ENCODE data around the gene MIER1. TPM values are rescaled to one million over a fixed set of nuclear protein-coding genes. Genes with fewer than 3 reads are reported as not detected.

Gene MIER1
- total RNA-seq, 2 donors from 2014 or later, result 43.1 to 76.8 TPM

- TF ChIP-seq CTCF (IDR thresholded peaks at IDR 0.05), result no peak
- no peak for DNase-seq
- Histone ChIP-seq H3K4me1 (no peaks in the 10 kb centered on the region), H3K27ac (no peak overlapping the region), H3K27me3 (no peaks in the 10 kb centered on the region), H3K9me3 (no peaks in the 10 kb centered on the region), H3K4me3 (no peak overlapping the region), H3K9ac (ENCODE audit: low read depth in 2 of 2, low read length in 2 of 2) (no peak overlapping the region), H3K36me3 (no peaks in the 10 kb centered on the region)
- intact Hi-C loops (cut with DNase I), result no loop called here
Measured at GRCh38 chr1:67013573-67013972, 88.8 kb downstream of the MIER1 start.

- H3K9me3 ChIP-seq, result no peaks in the 10 kb centered on the region
- no peak for DNase-seq
- H3K36me3 ChIP-seq, result no peaks in the 10 kb centered on the region
- no peak overlapping the region for H3K9ac ChIP-seq (ENCODE audit: low read depth in 2 of 2, low read length in 2 of 2)
- intact Hi-C loops (cut with DNase I), result no loop called here
- H3K27ac ChIP-seq, result no peak overlapping the region
- no peaks in the 10 kb centered on the region for H3K27me3 ChIP-seq
- TF ChIP-seq CTCF (IDR thresholded peaks at IDR 0.05), result no peak
- H3K4me3 ChIP-seq, result no peak overlapping the region
- no peaks in the 10 kb centered on the region for H3K4me1 ChIP-seq
Measured at GRCh38 chr1:67018574-67018973, 93.8 kb downstream of the MIER1 start.

- intact Hi-C loops (cut with DNase I), result no loop called here
- Histone ChIP-seq H3K27ac (no peak overlapping the region), H3K4me1 (no peaks in the 10 kb centered on the region)
Measured at GRCh38 chr1:67019121-67019520, 94.3 kb downstream of the MIER1 start.

GRCh38 chr1:67019600-67020136, 94.9 kb downstream of the MIER1 start:
- no peak for DNase-seq
- no peaks in the 10 kb centered on the region for H3K36me3 ChIP-seq

More at GRCh38 chr1:67019121-67019520, 94.3 kb downstream of the MIER1 start:
- no peak for DNase-seq
- Histone ChIP-seq H3K36me3 (no peaks in the 10 kb centered on the region), H3K4me3 (no peak overlapping the region), H3K9me3 (no peaks in the 10 kb centered on the region), H3K9ac (ENCODE audit: low read depth in 2 of 2, low read length in 2 of 2) (no peak overlapping the region), H3K27me3 (no peaks in the 10 kb centered on the region)
- no peak for TF ChIP-seq CTCF (IDR thresholded peaks at IDR 0.05)

GRCh38 chr1:67020304-67020703, 95.5 kb downstream of the MIER1 start:
- Histone ChIP-seq H3K9ac (ENCODE audit: low read depth in 2 of 2, low read length in 2 of 2) (no peak overlapping the region), H3K4me1 (no peaks in the 10 kb centered on the region), H3K4me3 (no peak overlapping the region), H3K9me3 (no peaks in the 10 kb centered on the region), H3K36me3 (no peaks in the 10 kb centered on the region), H3K27ac (no peak overlapping the region), H3K27me3 (no peaks in the 10 kb centered on the region)
- no peak for DNase-seq
- no peak for TF ChIP-seq CTCF (IDR thresholded peaks at IDR 0.05)
- intact Hi-C loops (cut with DNase I), result no loop called here

More at GRCh38 chr1:67019600-67020136, 94.9 kb downstream of the MIER1 start:
- no peak for TF ChIP-seq CTCF (IDR thresholded peaks at IDR 0.05)
- no peak overlapping the region for H3K4me3 ChIP-seq
- intact Hi-C loops (cut with DNase I), result no loop called here
- H3K4me1 ChIP-seq, result no peaks in the 10 kb centered on the region
- no peaks in the 10 kb centered on the region for H3K27me3 ChIP-seq
- H3K9ac ChIP-seq (ENCODE audit: low read depth in 2 of 2, low read length in 2 of 2), result no peak overlapping the region
- H3K9me3 ChIP-seq, result no peaks in the 10 kb centered on the region
- no peak overlapping the region for H3K27ac ChIP-seq

Data from colonic mucosa (tissue), 4 donors.